Ishikawa (cell line): ENCODE results near the gene FAAH2.

Source experiments
- CEBPB ChIP-seq: IDR thresholded peaks from 2 replicates; pipeline ENCODE4 v1.6.1; 2012
- CREB1 ChIP-seq: IDR thresholded peaks from 2 replicates; pipeline ENCODE4 v1.6.1; 2012; ENCODE audit warnings: low read depth
- EGR1 ChIP-seq: IDR thresholded peaks from 2 replicates; pipeline ENCODE4 v1.6.1; 2012
- EP300 ChIP-seq: IDR thresholded peaks from 2 replicates; pipeline ENCODE4 v1.6.1; 2012; ENCODE audit warnings: borderline replicate concordance
- FOXM1 ChIP-seq: IDR thresholded peaks from 2 replicates; pipeline ENCODE4 v1.6.1; 2012; ENCODE audit warnings: low read depth, borderline replicate concordance
- MAX ChIP-seq: IDR thresholded peaks from 2 replicates; pipeline ENCODE4 v1.6.1; 2012
- NFIC ChIP-seq: IDR thresholded peaks from 2 replicates; pipeline ENCODE4 v1.6.1; 2012
- RAD21 ChIP-seq: IDR thresholded peaks from 2 replicates; pipeline ENCODE4 v1.6.1; 2012; ENCODE audit warnings: low read depth
- TAF1 ChIP-seq: IDR thresholded peaks from 2 replicates; pipeline ENCODE4 v1.6.1; 2012; ENCODE audit warnings: low read depth, mild to moderate bottlenecking
- TCF12 ChIP-seq: IDR thresholded peaks from 2 replicates; pipeline ENCODE4 v1.6.1; 2012; ENCODE audit warnings: low read depth
- TEAD4 ChIP-seq: IDR thresholded peaks from 2 replicates; pipeline ENCODE4 v1.6.1; 2012
- USF1 ChIP-seq: IDR thresholded peaks from 2 replicates; pipeline ENCODE4 v1.6.1; 2012
- YY1 ChIP-seq: IDR thresholded peaks from 2 replicates; pipeline ENCODE4 v1.6.1; 2012; ENCODE audit warnings: low read depth
- ZBTB7A ChIP-seq: IDR thresholded peaks from 2 replicates; pipeline ENCODE4 v1.6.1; 2012; ENCODE audit warnings: low read depth
- TF ChIP-seq, protein P1 (sequence below): IDR thresholded peaks from 2 replicates; pipeline ENCODE4 v1.6.1; 2012; ENCODE audit warnings: low read depth, mild to moderate bottlenecking

The FAAH2 gene

DNA sequence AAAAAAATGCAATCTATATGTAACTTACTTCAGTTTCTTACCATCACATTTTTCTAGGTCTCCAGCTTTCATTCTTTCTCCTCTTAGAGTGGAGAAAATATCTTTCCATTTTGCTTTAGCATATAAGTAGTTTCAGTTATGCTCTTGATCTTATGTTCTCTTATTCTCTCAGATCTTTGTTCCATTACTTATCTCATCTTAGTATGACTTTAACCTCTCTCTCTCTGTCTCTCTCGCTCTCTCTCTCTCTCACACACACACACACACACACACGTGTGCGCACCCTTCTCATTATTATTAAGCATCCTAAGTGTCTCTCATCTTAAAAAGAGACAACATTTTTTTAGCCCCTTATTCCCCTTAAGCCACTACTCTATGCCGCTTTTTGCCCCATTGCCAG lies 92.8 kb downstream of the FAAH2 start:
- TF ChIP-seq NFIC: no peak
- TF ChIP-seq CREB1: no peak
- no peak for TF ChIP-seq CEBPB
- TF ChIP-seq EGR1: no peak
- no peak for TF ChIP-seq TCF12
- no peak for TF ChIP-seq YY1
- no peak for TF ChIP-seq TAF1
- no peak for TF ChIP-seq ZBTB7A
- TF ChIP-seq FOXM1: no peak
- TF ChIP-seq EP300: no peak

DNA sequence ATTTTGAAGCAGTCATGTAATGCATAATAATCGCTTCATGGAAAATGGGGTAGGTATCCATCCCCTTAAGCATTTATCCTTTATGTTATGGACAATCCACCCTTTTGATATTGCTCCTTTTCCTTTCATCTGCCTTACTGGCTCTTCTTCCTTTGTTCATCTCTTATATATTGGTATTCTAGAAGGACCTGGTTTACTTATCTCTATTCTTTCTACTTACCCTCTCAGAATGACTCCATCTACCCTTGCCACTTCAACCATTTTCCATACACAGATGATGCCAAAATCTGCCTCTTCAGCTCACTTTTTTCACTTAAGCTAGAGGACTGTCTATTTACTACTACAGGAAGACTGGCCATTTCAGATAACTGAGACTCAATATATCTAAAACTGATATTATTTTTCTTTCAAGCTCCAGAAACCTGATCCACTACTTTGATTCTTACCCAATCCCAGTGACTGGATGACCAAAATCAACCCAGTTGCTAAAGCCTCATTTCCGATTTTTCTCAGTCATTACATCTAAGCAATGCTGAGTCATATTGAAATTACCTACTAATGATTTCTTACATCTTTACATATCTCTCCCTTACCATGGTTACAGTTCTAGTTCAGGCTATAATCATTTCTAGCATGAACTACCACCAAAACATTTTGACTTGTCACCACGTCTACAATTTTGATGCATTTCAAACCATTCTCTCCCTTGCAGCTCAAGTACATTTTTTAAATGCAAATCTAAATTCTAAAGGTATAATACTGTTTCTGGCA lies 93.7 kb downstream of the FAAH2 start:
- TF ChIP-seq FOXM1 (no peak), ZBTB7A (no peak), RAD21 (no peak), TCF12 (no peak), TAF1 (no peak), TEAD4 (no peak), USF1 (no peak), CEBPB (no peak), MAX (no peak), EP300 (no peak), YY1 (no peak), EGR1 (no peak), NFIC (no peak), CREB1 (no peak)
- TF ChIP-seq, protein P1, sequence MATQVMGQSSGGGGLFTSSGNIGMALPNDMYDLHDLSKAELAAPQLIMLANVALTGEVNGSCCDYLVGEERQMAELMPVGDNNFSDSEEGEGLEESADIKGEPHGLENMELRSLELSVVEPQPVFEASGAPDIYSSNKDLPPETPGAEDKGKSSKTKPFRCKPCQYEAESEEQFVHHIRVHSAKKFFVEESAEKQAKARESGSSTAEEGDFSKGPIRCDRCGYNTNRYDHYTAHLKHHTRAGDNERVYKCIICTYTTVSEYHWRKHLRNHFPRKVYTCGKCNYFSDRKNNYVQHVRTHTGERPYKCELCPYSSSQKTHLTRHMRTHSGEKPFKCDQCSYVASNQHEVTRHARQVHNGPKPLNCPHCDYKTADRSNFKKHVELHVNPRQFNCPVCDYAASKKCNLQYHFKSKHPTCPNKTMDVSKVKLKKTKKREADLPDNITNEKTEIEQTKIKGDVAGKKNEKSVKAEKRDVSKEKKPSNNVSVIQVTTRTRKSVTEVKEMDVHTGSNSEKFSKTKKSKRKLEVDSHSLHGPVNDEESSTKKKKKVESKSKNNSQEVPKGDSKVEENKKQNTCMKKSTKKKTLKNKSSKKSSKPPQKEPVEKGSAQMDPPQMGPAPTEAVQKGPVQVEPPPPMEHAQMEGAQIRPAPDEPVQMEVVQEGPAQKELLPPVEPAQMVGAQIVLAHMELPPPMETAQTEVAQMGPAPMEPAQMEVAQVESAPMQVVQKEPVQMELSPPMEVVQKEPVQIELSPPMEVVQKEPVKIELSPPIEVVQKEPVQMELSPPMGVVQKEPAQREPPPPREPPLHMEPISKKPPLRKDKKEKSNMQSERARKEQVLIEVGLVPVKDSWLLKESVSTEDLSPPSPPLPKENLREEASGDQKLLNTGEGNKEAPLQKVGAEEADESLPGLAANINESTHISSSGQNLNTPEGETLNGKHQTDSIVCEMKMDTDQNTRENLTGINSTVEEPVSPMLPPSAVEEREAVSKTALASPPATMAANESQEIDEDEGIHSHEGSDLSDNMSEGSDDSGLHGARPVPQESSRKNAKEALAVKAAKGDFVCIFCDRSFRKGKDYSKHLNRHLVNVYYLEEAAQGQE: no peak

GRCh38 chrX:57406149-57406548 lies 119.6 kb downstream of the FAAH2 start:
- no peak for TF ChIP-seq TCF12
- no peak for TF ChIP-seq USF1
- TF ChIP-seq CEBPB: no peak
- no peak for TF ChIP-seq ZBTB7A
- TF ChIP-seq NFIC: no peak
- no peak for TF ChIP-seq YY1
- no peak for TF ChIP-seq FOXM1
- no peak for TF ChIP-seq TAF1
- no peak for TF ChIP-seq MAX
- TF ChIP-seq EGR1: no peak
- no peak for TF ChIP-seq CREB1
- TF ChIP-seq TEAD4: no peak
- TF ChIP-seq, protein P1: no peak

DNA sequence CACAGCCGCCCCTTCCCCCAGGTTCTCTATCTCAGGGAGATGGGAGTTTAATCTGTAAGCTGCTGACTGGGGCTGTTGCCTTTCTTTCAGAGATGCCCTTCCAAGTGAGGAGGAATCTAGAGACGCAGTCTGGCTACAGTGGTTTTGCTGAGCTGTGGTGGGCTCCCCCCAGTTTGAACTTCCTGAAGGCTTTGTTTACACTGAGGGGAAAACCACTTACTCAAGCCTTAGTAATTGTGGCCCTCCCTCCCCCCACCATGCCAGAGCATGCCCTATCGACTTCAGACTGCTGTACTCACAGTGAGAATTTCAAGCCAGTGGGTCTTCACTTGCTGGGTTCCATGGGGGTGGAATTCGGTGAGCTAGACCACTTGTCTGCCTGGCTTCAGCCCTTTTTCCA lies 131.3 kb downstream of the FAAH2 start:
- TF ChIP-seq MAX (no peak), RAD21 (no peak), TEAD4 (no peak), USF1 (no peak), YY1 (no peak), EGR1 (no peak), CREB1 (no peak), TCF12 (no peak), EP300 (no peak), ZBTB7A (no peak), TAF1 (no peak), NFIC (no peak)

GRCh38 chrX:57422289-57422688 lies 135.8 kb downstream of the FAAH2 start:
- TF ChIP-seq CEBPB (no peak), CREB1 (no peak), EP300 (no peak), FOXM1 (no peak), TCF12 (no peak), EGR1 (no peak), USF1 (no peak), RAD21 (no peak)
